ENCODE results near the gene SPSB3.

The SPSB3 gene

DNA sequence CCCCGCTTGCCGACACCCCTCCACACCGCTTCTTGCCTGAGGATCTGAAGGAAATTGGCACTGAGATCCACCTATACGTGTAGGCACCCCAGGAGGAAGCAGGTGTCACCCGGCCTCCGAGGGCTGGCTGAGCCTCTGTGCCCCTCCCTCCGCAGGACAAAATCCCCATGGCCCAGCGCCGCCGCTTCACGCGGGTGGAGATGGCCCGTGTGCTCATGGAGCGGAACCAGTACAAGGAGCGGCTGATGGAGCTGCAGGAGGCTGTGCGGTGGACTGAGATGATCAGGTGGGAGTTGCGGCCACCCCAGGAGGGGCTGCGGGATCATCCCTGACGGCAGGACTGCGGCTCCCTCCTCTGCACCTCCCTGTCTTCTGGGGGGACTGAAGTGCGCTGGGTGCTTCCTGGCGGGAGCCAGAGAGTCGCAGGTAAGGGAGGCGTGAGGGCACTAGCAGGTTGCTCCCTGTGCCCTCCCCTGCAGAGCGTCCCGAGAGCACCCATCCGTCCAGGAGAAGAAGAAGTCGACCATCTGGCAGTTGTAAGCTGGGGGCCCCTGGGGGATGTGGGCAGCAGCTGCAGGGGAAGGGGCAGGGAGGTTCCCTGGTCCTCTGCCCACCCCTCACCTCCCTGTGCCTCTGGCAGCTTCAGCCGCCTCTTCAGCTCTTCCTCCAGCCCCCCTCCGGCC is 20.0 kb downstream of the SPSB3 start:
- DNase-seq, result no peak

DNA sequence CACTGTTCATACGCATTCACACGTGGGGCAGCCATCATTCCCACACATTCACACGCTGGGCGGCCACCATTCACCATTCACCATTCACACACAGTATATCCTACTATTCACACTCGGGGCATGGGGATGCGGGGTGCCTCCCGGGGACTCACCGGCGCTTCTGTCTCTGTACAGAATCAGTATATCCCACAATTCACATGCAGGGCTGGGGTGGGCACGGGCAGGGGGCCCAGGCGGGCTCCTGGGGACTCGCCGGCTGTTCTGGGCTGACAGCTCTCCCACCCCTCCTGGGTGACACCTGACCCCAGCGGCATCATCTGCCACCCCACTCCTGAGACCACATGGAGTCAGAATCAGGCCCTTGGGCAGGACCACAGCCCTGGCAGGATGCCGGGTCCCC is 20.6 kb downstream of the SPSB3 start:
- no peak for DNase-seq

DNA sequence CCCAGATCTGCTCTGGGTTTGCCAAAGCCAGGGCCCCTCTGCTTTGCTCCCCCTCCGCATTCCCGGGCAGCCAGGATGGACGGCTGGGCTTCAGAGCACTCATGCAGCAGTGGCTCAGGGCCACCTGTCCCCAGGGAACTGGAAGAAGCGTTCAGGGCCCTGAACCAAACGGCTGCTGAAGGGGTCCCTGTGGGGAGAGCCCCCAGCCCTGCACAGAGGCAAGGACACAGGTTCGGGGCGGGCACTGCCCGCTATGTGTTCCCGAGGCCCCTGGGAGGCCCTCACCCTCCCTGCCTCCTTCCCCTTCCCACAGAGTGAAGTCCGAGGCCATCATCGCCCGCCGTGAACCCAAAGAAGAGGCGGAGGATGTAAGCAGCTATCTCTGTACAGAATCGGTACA is 21.5 kb downstream of the SPSB3 start:
- no peak for DNase-seq

DNA sequence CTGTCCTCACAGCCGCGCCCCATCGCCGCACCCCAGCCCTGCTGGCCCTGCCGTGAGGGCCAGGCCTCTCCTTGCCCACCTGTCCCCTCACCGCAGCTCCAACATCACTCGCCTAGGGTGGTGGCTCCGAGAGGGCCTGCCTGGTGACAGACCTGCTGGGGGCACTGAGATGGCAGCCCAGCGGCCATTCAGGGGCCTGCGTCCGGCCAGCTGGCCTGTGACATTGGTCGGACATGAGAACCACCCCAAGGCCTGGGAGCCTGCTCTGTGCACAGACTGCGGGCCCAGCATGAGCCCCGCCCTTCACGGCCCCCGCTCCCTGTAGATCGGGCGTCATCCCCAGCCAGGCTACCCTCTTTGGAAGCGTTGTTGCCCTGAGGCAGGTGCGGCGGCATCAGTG is 22.9 kb downstream of the SPSB3 start:
- no peak for DNase-seq

DNA sequence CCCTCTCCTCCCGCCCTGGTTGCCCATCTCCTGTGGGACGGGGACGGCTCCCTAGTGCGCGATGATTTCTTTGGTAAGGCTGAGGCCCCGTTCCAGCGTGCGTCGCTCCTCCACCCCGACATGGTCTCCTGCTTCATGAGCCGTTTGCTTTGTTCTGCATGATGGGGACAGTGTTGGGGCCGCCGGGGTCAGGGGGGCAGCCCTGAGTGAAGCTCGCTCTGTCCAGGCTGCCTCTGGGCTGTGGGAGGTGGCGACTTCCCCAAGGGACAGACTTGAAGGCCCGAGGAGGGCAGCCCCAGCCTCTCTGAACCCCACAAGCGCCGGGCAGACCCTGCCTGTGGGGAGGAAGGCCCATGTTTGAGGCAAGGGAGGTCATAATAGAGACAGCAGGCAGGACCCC is 23.4 kb downstream of the SPSB3 start:
- no peak for DNase-seq

DNA sequence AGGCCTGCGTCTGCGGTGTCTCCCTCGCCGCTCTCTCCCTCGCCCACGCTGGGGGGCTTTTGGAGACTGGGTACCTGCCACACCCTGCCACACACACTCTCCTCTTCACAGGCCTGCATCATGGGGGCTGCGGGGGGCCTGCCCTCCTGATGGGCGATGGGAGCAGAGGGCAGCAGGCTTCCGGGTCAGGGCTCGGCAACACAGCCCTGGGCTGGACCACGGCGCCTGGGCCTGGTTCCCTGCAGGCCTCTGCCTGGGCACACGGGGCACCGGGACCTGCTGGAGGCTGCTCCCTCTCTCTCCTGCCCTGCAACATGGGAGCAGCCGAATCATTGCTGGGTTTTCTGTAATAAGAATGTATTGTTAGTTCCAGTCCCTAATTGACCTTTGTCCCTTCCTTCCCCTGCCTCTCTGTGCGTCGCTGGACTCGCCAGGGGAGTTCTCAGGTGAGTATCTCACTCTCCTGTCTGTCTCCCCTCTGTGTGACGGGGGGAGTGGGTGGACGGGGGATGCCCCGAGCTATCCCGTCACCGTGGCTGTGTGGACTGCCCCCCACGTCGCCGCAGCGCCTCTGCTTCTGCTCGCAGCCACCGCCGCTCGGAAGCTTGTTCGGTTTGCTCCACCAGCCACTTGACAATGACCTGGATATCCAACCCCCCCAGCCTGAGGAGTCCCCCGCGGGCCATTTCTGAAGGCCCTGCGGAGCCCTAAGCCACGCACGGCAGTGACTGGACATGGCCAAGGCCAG is 24.5 kb downstream of the SPSB3 start:
- DNase-seq, result no peak

DNA sequence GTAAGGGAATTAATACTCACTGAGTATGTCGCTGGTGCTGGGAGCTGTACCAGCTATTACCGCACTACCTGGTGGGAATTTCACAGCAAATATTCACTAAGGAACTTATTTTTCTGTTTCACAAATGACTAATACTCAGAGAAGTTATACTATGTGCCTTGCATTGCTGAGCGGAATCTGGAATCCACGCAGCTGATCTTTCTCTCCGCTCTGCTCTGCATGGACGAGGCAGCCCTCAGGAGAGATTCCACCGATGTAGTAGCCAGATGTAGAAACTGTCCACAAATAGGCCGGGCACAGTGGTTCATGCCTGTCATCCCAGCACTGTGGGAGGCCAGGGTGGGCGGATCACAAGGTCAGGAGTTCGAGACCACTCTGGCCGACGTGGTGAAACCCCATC is 28.2 kb downstream of the SPSB3 start:
- DNase-seq, result no peak

DNA sequence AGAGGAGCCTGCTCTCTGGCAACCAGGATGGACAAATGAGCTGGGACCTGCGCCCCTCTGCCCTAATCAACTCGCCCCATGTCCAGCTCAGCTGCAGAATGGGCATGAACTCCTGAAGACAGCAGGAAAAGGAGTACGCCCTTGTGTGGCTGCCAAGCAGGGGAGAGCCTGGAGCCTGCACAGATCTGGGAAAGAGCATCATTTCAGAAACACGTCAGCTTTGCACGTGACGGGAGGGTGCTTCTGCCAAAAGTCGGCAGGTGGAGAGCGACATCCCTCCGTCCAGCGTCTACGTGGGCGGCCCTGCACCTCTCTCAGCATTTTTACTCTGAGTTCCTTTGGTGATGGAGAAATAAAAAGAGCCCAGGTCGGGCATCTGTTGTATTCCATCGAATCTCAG is 29.5 kb downstream of the SPSB3 start:
- no peak for DNase-seq

DNA sequence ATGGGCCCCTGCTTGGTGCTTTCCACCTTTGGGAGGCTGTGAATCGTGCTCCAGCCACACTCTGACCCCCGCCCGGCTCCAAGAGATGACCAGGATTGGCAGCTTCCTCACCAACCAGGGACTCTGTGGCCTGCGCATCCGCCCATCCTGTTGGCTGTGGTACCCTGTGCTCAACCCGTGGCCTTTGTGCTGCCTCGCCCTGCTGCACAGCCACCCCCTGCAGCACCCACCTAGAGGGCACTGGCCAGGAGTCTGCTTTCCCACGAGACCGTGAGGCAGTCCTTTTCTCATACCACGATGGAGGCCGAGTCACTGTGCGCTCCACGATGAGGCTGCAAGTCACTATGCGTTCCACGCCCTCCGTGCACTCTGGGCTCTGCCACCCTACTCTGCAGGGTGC is 30.4 kb downstream of the SPSB3 start:
- no peak for DNase-seq

DNA sequence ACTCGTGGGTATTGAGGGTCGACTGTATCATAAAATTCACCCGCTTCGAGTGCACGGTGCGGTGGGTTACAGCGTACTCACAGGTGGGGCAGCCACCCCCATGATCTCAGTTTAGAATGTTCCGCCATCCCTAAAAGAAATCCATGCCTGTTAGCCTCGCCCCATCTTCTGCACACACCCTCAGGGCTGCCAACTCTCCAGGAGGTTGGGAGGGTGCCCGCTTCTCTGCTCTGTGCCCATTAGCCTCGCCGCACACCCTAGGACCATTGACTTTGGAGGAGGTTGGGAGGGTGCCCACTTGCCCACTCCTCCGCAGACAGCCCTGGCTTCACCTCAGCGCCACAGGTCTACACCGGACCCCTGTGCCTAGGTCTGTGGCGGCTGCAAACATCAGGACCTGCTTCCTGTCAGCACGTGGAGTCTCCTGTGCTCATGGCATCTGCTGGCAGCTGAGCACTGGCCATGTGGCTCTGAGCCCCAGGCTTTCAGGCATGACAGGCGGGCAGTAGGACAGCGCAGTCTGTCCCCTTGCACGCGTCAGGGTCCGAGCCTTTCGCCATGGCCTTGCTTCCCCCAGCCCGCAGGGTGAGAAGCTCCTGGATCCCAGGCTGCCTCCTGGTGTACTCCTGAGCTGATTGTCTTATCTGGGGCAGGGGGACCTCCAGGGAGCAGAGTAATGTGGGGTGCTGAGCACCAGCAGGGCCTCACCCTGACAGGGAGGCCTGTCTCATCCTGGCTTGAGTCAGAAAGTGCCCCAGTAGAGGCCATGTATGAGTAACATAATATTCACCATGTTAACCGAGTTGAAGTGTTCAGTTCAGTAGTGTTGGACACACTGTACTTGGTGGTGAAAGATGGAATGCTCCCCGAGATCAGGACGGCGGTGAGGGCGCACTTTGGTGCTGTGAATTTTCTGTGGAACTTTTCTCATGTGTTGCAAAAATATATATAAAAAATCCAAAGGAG is 32.9 kb downstream of the SPSB3 start:
- DNase-seq, result no peak

DNA sequence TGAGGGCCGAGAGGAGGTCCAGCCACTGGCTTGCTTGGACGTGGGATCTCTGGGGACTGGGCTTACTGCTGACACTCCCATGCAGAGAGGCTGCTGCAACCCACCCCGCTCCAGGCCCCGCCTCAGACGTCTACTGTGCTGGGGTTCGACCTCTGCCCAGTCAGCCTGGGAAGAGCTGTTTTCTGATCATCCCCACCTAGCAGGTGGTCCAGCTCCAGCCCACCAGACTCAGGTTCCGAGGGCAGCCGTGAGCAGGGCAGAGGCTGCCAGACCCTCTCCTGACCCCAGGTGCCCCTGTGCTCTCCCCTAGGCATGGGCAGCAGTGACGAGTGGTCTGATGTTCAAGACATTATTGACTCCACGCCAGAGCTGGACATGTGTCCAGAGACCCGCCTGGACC is 34.4 kb downstream of the SPSB3 start:
- DNase-seq, result no peak

DNA sequence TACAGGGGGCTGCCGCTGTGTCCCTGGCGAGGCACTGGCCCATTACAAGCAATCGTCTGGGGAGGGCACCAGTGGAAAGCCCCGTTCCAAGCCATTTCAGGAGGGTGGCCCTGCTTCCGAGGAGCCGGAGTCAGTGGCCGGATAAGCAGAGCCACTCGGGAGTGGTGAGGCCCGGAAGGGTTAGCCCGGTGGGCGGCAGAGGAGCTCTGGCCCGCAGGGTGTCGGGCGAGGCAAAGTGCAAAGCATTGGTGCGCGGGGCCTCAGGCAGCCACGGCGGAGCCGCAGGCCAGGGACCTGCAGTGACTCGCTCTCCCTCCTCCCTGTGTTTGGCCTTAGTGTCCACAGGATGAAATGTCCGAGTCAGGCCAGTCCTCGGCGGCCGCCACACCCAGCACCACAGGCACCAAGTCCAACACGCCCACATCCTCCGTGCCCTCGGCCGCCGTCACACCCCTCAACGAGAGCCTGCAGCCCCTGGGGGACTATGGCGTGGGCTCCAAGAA is 35.6 kb downstream of the SPSB3 start:
- DNase-seq, result no peak

DNA sequence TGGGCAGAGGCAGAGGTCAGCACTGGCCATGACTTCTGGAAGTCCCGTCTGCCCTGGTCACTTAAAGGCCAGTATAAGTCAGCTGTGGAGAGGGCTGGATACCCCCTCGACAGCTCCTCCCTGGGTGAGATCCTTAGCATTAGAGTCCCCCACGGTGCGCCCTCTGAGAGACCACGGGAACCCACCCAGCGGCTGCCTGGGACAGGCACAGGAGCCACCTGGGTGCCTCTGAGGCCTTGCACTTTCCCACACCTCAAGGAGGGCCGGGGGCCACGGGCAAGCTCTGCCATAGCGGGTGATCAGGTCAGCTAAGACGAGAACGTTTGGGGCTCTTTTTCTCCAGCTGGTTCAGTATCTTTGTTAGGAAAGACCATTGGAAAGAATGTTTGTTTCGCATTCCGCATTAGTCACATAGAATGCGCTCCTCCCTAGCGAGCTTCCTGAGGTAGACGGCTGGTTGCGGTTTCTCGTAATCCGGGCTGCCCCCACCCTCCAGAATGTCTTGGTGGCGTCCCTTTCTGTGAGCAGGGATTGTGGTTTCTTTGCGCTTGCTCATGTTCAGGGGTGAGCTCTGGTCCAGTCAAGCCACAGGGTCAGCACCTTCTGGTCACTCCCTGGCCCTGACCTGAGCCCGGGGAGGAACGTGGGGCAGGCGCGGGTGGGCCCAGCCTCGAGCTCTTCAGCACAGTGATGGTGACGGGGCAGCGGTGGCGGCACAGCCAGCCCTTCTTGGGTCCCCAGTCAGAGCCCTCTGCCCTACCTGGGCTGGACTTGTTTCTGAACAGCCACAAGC is 36.3 kb downstream of the SPSB3 start:
- DNase-seq, result no peak

DNA sequence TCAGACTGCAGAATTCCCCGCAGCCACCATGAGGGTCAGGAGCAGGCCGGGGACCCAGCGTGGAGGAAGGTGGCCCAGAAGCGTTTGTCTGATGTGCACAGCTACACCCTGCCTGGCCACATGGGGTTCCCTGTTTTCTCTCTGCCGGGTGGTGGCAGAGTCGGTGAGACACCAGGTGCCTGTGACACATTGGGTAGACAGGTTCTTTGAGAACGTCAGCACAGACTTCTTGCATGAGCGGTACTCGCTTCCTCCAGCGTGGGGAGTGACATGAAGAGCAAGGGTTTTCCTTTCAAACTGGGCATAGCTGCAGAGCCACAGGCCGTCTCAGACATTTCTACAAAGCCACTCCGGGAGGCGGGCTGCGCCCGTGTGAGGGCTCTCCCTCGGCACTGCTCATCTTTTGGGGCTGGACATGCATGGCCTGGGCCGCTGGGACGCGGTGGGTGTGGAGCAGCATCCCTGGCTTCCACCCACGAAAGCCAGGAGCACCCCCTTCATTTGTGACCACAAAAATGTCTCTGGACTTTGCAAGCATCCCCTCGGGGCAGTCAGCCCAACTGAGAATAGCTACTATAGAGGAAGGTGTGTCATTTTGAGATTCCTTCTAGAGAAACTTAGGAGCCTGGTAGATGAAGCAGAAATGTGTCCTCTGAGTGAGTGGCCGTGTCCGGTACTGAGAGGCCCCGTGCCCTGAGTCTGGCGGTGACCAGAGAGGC is 37.0 kb downstream of the SPSB3 start:
- no peak for DNase-seq

DNA sequence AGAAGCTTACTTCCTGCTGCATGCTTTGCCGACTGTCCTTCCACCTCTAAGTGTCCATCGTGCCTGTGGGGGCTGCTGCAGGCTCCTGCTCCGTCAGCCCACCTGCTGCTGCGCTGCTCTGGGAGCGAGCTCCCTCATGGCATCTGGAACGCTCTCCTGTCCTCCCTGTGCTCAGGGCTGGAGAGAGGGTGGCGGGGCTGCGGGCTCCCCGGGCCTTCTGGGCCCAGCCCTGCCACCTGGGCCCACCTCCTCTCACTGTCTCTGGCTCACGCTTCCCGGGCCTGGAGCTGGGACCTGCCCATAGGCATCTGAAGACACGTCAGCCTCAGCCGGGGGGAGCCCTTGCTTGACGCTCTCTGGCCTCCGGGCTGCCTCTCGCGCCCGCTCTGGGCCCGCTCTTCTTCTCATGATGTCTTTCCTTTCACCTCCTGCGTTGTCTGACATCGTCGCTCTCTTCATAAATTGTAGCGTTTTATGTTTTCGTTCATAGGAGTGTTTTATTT is 38.0 kb downstream of the SPSB3 start:
- no peak for DNase-seq

DNA sequence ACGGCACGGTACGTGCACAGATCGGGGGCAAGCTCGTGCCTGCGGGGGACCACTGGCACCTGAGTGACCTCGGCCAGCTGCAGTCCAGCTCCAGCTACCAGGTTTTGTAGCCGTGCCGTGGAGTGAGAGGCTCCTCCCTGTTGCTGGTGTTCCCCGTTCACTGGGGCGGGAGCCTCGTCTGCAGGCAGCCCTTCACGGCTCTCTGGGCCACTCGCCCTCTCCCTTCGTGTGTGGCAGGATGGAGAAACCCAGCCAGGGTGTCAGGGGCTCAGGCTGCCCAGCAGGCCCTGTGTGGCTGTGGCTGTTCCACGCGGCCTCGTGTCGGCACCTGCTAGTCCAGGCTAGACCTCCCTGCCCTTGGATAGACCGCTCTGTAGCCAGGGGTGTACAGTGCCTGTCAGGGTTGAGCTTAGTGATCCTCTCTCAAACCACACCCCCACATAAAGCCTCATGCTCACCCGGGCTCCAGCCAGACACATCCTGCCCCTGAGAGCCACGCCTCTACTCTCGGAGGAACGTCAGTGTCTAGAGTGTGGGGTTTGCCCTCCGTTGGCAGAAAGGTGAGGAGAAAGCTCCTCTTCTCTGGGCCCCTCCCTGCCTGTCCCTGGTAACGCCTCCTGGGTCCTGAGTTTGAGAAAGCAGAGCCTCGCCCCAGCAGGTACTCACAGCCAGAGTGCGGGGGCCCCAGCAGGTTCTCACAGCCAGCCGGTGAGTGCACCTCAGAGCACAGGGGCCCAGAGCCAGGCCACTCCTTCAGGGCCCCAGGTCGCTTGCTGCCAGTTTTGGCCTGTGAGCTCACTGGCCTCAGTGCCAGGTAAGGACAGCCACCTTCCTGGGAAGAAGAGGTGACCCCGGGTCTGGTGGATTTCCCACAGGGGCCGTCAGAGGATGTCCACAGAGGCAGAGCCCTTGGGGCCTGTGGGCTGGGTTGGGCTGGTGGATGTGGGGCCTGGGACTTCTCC is 38.7 kb downstream of the SPSB3 start:
- DNase-seq, result no peak

DNA sequence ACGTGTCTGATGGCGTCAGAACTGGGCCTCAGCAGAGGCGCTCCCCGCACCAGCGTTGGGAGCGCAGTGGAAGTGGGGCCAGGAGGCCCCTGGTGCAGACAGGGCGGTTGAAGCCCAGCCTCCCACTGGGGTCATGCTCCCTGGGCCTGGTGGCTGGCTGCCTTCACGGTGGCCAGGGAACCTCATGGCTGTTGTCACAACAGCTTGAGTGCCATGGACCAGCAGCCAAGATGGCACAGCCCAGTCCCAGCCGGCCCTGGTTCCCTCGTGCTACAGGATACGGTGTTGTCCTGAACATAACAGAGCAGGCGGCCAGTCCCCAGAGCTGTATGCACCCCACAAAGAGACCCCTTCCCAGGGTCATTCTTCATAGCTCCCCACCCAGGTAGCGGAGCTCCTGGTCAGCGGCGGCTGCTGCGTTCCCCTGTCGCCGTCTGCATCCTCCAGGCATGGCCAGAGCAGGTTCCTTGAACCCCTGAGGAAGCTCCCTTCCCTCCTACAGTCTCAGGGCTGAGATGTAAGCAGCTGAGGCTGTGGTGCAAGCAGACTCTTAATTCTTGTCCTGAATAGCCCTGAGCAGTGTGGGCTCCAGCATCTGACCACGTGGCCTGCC is 40.7 kb downstream of the SPSB3 start:
- no peak for DNase-seq

DNA sequence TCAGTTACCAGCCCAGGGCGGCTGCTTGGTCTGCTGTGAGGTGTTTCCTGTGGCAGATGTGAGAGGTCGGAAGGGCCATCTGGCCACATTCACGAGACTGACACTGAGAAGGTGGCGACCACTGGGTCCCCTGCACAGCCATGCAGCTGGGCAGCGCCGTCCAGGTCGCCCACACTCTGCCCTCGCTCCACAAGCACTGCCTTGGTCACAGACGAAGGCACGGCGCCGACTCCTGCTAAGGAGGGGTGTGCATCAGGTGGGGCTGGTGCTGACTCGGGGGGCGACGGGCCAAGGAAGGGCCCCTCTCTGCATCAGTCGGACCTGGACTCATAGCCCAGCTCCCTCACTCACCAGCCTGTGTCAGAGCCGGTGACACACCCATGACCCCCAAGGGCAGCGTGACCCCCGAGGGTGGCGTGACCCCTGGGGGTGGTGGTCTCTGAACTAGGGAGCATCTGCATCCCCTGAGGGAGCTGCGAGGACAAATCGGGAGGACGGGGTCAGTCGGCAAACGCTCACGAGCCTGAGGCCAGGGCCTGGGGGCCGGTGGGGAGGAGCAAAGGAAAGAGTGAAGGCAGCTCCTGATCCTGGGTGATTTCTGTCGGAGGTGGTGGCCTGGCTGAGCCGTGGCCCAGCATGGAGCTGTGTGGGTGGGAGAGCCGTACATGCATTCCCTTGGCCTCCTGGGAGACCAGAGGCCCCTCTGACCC is 41.4 kb downstream of the SPSB3 start:
- no peak for DNase-seq

DNA sequence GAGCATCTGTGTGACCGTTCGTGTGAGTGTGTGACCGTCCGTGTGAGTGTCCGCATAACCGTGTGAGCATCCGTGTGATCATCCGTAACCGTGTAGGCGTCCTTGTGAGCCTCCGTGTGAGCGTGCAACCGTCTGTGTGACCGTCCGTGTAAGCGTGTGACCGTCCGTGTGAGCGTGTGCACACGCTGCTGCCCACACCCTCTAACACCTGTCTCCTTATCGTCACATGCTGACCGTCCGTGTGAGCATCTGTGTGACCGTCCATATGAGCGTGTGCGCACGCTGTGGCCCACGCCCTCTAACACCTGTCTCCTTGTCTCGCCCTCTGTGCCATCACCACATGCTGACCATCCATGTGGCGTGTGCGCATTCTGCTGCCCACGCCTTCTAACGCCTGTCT is 42.1 kb downstream of the SPSB3 start:
- DNase-seq, result no peak

Measured in RPMI8226 (cell line).